Measurements from ENCODE around the gene TBX2.

Gene TBX2

DNA sequence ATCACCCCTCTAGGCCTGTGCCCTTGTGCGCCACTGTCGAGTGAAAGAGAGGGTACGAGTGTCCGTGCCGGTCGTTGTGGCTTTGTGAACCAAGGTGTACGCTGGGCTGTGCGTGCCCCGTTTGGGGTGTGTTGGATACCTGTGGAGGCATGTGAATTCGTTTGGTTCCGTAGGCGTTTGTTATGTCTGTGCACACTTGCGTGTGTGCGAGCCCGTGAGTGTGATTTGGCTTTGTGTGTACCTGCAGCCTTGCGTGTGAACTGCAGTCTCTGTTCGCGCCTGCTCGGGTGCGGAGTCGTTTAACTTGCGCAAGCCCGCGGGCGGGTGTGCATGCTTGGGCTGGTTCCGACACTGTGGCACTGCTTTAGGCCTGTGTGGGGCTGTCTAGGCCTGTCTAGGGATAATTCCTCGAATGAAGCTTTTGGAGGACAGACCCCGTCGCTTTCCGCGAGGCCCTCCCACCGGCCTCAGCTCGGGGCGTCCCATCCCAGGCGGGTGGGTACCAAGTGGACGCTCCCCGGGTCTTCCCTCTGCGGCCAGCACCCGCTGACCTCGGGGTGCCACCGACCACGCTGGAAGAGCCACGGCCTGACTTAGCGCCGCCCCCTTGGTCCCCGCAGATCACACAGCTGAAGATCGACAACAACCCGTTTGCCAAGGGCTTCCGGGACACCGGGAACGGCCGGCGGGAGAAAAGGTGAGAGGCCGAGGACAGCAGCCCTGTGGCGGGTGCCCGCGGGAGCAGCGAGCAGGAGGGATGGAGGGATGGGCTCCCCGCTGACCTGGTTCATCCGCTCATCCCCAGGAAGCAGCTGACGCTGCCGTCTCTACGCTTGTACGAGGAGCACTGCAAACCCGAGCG, 4.4 kb downstream of the TBX2 start:
- DNase-seq: no peak

DNA sequence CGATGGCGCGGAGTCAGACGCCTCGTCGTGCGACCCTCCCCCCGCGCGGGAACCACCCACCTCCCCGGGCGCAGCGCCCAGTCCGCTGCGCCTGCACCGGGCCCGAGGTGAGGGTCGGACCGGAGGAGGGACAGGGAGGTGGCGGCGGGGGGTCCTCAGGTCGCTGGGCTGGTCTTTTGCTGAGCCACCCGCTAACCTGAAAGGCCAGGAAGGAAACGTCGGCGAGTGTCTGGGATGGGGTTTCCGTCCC, 4.9 kb downstream of the TBX2 start:
- no peak for DNase-seq

DNA sequence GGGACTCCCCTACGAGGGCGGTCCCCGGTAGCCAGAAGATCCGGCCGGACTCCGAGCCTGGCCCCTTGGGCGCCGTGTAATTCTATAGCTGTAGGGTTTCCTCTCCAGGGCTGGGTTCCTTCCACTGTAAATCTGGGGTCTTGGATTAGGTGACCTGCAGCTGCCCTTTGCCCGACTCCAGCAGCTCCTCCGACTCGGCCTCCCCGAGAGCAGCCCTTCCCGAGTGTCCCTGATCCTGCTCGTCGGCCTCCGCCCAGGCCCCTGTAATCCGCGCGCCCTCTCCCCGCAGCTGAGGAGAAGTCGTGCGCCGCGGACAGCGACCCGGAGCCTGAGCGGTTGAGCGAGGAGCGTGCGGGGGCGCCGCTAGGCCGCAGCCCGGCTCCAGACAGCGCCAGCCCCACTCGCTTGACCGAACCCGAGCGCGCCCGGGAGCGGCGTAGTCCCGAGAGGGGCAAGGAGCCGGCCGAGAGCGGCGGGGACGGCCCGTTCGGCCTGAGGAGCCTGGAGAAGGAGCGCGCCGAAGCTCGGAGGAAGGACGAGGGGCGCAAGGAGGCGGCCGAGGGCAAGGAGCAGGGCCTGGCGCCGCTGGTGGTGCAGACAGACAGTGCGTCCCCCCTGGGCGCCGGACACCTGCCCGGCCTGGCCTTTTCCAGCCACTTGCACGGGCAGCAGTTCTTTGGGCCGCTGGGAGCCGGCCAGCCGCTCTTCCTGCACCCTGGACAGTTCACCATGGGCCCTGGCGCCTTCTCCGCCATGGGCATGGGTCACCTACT, 5.5 kb downstream of the TBX2 start:
- DNase-seq: no peak

DNA sequence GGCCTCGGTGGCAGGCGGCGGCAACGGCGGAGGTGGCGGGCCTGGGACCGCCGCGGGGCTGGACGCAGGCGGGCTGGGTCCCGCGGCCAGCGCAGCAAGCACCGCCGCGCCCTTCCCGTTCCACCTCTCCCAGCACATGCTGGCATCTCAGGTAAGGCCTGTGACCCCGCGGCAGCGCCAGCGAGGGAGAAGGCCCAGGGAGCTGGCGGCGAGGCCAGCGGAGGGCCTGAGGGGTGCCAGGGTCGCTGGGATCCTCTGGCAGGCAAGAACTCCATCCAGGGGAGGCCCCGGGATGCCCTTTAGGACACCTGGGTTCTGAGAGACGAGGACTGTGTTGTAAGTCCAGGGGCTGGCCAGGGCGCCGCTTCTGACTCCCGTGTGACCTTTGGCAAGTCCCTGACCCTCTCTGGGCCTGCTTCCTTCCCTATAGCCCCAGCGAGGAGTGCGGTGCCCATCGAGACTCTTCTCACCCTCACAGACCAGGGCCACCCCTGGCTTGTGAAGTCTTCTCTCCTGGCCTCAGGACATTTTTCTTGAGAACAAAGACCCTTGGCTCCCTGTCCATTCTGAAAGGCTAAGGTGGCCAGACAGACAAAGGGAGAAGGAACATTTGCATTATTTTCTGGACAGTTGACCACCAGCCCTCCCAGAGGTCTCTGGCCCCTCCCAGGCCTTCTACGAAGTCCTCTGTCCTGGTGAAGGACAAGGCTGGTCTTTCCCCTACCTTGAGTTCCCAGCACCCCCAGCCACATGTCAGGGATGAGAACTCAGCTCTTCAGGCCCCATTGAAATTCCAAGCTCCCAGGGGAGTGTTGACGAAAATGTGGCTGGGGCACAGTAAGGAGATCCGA, 6.3 kb downstream of the TBX2 start:
- no peak for DNase-seq

DNA sequence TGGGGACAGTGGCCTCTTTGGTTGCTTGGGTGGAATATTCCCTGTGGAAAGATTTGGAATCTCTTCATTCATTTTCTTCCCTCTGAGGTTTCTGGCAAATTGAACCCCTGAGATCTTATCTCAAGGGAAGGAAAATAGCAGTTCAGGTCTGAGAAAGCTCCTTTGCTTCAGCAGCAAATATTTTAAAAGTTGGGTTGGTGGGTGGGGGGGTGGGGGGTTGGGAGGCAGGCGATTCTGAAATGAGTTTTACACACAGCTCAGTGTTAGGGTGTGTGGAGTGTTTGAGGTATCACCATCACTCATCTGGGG, 6.8 kb downstream of the TBX2 start:
- no peak for DNase-seq

DNA sequence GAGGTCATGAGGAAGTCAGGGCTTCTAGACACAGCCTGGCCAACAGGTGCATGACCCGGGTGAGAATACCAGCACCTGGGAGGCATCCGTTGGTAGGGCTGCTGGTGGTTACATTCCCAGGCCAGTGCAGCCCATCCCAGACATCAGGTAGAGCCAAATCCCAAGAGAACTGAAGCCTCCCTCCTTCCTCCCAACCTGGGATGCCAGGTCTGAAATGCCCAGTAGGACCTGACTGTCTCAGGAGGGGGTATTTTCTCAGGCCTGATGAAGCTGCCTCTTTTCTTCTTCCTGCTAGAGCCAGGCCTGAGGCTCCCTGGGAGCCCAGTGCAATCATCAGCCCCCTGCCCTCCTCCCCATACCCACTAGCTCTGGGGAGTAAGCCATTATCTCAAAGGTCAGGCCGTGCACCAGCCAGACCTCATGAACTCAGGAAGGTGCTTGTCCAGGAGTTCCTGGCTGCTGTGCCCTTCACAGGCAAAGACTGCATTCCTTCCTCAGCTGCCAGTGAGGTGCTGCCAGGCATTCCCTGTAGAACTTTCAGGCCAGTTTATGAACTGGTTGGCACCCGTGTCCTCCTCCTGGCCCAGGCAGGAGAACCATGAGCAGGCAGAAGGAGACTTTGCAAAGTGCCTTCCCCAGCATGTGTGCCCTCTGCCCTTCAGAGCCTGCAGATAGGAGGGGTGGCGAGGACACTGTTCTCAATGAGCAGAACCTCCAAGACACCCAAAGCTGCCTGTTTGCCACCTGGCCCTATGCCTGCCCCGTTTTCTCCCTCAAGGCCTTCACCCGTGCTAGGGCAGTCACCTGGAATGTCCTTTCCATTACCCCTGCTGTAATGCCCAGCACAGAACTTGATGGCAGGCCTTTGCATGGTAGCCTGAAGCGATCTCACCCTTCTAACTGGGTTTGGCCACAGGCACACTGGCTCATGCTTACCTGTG, 7.6 kb downstream of the TBX2 start:
- DNase-seq: no peak

DNA sequence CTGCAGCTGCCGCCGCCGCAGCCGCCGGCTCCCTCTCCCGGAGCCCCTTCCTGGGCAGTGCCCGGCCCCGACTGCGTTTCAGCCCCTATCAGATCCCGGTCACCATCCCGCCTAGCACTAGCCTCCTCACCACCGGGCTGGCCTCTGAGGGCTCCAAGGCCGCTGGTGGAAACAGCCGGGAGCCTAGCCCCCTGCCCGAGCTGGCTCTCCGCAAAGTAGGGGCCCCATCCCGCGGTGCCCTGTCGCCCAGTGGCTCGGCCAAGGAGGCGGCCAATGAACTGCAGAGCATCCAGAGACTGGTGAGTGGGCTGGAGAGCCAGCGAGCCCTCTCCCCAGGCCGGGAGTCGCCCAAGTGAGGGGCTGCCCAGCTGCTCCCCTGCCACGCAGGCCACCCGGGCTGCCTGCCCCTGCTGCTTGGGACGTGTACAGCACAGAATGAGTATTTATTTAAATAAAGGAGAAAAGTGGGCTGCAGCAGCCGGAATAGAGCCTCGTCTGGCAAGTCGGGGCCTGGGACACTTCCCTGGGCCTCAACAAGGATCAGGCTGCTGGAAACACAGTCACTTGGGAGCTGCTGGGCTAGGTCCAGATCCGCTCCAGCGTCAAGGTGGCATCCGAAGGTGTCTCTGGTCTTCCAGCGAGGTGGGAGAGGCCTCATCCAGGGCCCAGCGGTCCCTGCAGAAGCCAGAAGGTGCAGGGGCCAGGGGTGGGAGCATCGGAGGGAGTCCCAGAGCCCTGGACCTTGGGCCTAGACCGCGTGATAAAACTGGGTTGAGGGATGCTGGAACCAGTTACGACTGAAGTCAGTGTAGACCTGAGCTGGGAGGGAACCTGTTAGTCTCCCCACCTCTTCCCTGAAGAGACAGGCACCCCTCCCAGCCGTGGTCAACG, 8.8 kb downstream of the TBX2 start:
- DNase-seq: no peak

DNA sequence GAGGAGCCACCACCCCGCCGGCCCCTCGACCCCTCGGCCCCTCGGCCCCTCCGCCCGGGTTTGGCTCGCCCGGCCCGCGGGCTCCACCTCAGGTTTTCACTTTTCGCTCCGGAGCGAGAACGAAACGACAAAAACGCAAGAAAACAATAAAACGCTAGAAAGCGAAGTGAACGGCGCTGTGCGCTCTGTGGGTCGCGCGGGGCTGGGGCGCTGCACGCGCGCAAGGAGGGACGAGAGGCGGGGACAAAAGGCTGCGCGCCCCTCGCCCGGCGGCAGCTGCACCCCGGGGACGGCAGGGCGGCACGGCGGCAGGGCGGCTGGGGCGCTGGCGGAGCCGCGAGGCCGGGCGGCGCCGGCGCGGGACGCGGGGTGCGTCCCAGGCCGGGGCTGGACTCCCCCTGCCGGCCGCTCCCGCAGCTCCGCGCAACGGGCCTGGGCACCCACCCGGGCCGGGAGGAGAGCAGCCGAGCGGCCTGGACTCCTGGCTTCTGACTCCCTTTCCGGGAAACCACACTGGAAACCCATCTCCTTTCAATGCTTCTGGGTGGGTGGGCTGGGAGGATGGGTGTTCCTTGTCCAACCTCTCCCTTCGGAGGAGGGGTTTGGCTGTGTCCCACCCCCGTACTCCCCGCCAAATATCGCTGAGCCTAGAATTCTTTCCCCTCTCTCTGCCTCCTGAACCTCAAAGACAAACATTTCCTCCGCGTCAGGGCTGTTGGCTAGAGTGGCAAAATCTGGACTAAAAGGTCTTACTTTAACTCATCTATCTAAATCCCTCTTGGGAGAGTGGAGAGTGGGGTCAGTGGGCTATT, 9.9 kb downstream of the TBX2 start:
- peak; percentile 30 for DNase-seq

DNA sequence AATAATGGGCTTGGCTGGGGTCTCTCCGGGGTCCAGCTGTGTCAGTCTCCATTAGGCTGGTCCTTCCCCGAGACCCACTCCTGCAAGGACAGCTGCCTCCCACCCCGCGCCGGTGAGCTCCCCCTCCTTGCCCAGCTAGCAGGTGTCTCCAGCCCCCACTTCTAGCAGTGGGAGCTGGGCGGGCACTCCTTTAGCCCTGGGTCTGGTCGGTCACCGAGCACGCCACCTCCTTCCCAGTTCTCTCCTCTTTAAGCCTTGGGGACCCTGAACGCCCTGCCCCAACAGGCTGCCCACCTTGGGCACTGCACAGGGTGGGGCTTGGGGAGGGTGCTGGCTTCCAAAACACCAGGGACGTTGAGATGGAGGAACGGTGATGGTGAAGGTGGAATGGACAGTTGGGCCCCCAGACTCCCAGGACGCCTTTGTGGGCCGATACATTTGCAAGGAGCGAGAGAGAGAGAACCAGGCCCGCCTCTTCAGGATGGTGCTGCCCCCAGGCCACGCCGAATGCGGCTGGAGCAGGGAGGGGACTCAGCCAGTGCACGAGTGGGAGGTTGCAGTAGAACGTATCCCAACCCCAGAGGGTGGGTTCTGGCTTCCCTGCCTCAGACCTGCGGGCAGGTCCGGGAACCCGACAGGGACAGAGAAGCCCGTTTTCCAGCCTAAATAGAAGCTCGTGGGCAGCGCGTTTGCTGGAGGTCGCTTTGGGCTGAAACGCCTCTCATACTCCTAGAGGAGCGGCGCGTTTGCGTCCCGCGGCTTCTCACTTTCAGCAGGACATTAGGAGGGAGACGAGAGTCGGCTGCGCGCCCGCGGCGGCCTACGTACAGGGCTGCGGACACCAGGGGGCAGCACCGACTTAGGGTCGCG, 10.7 kb downstream of the TBX2 start:
- peak; percentile 71 for DNase-seq

DNA sequence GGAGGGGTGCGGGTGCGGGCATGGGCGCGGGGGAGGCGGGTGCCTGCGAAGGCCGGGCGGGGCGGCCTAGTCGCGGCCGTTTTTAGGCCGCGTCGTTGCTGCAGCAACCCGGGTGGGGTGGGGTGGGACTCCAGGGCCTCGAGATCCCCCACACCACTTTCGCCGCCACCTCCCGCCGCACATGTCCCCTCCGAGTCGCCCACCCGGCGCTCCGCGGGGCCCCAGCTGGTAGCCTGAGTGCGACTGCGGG, 11.3 kb downstream of the TBX2 start:
- no peak for DNase-seq

DNA sequence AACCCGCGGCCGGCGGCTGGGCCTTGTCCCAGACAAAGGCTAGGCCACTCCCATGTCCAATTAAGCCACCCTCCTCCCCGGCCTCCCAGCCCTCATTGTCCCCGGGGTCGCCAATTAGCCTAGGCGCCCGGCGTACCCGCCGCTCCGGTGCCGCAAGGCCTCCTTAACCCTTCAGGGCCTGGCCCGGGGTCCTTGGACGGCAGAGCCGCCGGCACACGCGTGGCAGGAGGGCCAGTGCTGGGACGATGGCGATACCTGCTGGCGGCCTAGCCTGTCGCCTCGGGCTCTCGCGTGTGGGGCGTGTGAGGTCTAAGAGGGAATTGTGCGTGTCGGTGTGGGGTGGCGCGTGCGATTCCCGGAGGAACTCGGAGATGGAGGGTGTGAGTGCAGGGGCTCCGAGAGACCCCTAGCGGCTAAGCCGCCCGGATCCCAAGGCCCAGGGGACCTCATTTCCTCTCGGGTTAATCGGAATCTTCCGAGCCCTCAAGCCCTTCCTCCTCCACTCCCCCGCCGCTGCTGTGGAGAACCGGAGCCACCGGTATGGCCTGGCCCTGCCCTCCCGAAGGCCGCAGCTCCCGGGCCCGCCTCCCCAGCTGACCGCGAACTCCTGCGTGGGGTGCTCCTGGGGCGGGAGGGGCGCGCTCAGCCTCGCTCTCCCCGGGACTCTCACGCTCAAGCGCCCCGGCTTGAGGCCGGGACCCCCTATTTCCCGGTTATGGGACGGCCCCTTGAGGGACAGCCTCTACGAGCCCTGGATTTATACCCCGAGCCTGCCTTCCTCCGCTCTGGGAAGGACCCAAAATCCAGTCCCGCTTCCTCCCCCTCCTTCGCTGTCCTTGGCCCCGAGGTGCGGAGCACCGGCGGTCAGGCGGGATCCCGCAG, 11.9 kb downstream of the TBX2 start:
- DNase-seq: no peak

DNA sequence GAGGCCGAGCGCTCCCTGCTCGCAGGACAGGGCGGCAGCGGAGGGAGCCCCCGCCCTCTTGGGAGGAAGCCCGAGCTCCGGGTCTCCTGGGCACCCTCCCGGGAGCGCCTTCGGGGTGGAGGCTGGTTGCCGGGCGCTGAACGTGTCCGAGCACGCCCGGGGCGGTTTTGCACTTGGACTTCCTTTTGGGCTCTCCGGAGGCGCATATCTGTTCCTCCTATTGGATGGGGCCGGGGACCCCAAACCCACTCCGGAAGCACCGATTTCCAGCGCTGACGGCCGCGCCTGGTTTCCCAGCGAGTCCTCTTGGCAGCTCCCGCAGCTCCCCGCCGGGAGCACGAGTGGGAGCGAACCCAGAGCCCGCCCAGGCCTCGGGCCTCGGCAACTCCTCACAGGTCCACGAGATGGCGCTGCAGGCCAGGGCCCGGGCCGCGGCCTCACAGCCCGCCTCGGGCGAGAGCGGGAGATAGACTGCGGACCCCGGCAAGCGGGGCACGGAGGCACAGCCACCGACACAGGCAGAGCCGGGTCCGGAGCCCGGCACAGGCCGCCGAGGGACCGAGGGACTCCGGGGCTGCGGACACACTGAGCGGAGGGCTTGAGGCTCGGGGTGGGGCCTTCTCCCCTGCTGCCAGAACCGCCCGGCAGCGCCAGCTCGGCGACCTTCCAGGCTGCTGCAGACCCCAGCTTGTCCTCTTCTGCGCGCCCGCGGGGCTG, 12.7 kb downstream of the TBX2 start:
- DNase-seq: peak; percentile 68

DNA sequence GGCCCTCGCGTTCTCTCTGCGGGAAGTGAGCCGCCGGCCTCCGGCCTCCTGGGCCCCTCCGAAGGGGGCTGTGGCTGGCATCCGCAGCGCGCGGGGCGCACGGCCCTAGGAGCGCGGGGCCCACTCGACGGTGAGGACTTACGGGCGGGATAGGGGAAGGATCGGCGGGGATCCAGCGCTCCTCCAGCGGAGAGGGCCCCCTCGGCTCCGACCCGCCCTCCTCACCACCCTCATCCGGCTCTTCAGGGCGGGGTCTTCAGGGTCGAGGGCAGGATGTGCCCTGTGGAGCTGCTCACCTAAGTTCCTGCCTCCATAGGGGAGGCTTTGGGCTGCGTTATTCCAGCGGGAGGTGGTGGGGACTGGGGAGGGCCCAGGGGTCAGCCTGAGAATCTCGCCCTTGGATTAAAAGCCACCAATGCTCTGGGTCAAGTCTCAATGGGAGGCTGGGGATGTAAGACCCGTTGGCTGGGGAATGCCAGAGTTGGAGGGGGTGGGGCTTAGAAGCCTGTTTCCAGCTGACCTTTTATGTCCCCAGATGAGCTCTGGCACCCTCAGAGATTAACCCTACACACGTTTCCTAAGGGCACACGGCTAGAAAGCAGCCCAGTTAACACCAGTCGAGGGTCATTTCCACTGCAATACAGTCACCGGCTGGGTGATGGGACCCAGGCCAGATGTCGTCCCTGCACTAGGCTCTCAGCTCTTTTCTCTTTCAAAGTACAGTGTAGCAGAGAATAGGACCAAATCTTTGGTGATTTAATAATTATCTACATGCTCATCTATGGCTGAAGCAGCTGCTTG, 13.4 kb downstream of the TBX2 start:
- DNase-seq: no peak

DNA sequence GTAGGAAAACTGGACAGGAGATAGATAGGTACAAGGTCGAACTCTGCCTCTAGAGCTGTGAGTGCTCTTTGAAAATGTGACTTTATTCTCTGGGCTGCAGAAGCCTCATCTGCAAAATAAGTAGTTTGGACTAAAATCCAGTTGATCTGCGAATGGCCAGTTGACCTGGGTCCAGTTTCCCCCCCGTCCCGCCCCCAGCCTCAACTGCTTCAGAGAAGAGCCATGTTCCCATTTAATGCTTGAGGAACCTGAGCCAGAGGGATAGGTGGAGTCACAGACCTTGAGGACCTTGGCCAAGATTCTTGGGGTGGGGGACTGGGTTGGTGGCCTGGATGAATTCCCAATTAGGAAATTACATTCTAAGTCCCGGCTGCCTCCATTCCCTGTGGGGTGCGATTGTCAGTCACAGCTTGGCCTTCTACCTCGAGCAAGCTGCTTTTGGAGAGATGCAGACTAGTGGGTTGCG, 14.1 kb downstream of the TBX2 start:
- no peak for DNase-seq

DNA sequence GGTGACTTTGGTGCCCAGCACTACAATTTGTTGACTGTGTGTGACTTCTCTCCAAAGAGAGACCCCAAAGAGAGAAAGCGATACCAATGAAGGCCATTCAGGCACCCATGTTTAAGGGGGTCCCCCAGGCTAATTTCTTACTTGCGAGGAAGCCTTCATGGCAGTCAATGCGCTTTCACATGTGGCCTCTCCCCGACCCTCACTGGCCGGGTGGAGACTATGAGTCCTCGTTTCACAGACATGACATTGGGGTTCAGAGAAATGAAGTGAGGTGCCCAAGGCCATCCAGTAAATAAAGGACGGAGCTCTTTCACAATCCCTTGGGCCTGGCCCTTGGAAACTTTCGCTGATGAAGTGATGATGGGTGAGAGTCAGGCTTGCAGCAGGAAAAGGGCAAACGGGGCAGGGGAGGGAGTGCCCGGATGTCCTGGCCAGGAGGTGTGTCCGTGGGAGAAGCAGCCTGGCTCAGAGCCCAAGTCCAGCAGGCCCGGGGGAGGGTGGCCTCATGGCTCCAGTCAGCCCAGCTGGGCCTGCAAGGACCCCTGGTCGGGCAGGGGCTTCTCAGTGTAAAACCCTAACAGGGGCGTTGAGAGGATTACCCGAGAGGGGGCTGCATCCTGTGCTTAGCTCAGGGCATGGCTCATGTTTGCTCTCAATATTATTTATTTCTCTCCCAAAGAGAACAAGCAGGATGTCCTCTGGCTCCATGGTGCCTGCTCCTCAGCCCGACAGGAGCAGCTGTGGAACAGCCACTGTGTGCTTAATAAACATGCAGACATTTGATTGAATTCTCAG, 14.7 kb downstream of the TBX2 start:
- no peak for DNase-seq

DNA sequence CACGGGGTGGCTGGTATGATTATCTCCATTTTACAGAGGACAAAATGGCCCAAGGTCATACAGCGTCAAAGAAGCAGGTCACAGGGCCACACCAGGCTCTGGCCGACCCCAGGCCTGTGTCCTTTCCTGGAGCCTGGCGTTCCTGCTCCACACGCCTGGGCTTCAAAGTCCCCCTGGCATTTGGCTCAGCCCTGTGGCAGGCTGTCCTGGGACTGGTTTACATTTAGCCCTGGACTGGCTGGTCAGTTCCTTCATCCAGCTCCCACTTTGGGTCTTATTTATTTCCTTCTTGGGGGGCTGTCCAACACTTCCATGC, 15.3 kb downstream of the TBX2 start:
- DNase-seq: no peak

Data from activated CD4-positive, alpha-beta T cell treated with anti-CD3 and anti-CD28 coated beads, Interleukin-2, amount 50 U/mL, for 16 hours (primary cell).